ENCODE results near the gene KLF16.

DNA sequence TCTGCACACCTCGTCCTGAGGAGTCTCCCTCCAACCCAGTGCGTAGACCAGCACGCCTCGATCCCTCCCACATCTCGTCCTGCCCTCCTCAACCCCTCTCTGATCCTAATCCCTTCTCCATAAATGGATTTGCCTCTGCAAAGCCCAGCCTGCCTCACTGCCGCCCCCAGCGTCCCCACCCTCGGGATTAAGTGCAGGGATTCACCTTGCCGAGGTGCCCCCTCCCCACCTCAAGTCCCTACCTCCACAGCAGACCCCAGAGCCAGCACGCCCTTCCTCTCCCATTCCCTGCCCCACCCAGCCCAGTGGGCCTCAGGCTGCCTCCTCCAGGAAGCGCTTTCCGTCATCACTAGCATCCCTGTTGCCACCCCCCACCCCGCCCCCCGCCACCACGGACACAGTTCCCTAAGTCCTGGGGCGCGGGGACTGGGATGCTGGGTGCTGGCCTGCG lies 4.0 kb downstream of the KLF16 start:
- TF ChIP-seq, protein P1, sequence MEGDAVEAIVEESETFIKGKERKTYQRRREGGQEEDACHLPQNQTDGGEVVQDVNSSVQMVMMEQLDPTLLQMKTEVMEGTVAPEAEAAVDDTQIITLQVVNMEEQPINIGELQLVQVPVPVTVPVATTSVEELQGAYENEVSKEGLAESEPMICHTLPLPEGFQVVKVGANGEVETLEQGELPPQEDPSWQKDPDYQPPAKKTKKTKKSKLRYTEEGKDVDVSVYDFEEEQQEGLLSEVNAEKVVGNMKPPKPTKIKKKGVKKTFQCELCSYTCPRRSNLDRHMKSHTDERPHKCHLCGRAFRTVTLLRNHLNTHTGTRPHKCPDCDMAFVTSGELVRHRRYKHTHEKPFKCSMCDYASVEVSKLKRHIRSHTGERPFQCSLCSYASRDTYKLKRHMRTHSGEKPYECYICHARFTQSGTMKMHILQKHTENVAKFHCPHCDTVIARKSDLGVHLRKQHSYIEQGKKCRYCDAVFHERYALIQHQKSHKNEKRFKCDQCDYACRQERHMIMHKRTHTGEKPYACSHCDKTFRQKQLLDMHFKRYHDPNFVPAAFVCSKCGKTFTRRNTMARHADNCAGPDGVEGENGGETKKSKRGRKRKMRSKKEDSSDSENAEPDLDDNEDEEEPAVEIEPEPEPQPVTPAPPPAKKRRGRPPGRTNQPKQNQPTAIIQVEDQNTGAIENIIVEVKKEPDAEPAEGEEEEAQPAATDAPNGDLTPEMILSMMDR (IDR thresholded peaks at IDR 0.05), result no peak
- TF ChIP-seq POLR2AphosphoS5 (IDR thresholded peaks at IDR 0.05) (no peak), POLR2A (IDR thresholded peaks at IDR 0.05) (no peak)
